Heart left ventricle (tissue), 16 donors: ENCODE data around the gene TNFRSF9. TPM values are rescaled to one million over a fixed set of nuclear protein-coding genes. Genes with fewer than 3 reads are reported as not detected.
"Not testable (repeated sequence)": the region's sequence is repeated elsewhere in the genome, so short reads cannot be mapped to it uniquely, and the experiment has no call there.

Source experiments
- ATAC-seq, 4 donors: fragments of 200-7000 bp; cut with Tn5 transposase; one replicate each; pipeline ENCODE4 v1.9.1; 2020 to 2022; ENCODE audit warnings: moderate library complexity in 4 of 4, mild to moderate bottlenecking in 3 of 4, moderate number of reproducible peaks in 1 of 4
- DNase-seq, 5 donors: peaks; one replicate each; pipeline ENCODE4 v3.0.0-alpha.2; 2020
- H3K27ac ChIP-seq, 12 donors: fragments of 200-600 bp; sonication (generic) in 4 of 12; one replicate each; pipeline versions ENCODE4 v1.5.0 to v1.8.0; 2016 to 2022; ENCODE audit warnings: mild to moderate bottlenecking in 2 of 12
- H3K27me3 ChIP-seq, 9 donors: fragments of 200-600 bp; sonication (generic) in 2 of 9; one replicate each; pipeline versions ENCODE4 v1.5.1 to v1.8.0; 2016 to 2022; ENCODE audit warnings: mild to moderate bottlenecking in 3 of 9
- H3K36me3 ChIP-seq, 9 donors: fragments of 200-600 bp; sonication (generic) in 2 of 9; one replicate each; pipeline versions ENCODE4 v1.5.0 to v1.8.0; 2018 to 2022; ENCODE audit warnings: mild to moderate bottlenecking in 2 of 9
- H3K4me1 ChIP-seq, 12 donors: fragments of 200-600 bp; sonication (generic) in 4 of 12; one replicate each; pipeline versions ENCODE4 v1.5.0 to v1.8.0; 2016 to 2022; ENCODE audit warnings: mild to moderate bottlenecking in 3 of 12
- H3K4me3 ChIP-seq, 12 donors: fragments of 200-600 bp; sonication (generic) in 4 of 12; one replicate each; pipeline versions ENCODE4 v1.5.0 to v1.8.0; 2017 to 2022; ENCODE audit warnings: mild to moderate bottlenecking in 9 of 12, moderate library complexity in 4 of 12
- H3K9me3 ChIP-seq, 12 donors: fragments of 200-600 bp; sonication (generic) in 4 of 12; one replicate each; pipeline versions ENCODE4 v1.5.0 to v1.8.0; 2016 to 2022; ENCODE audit warnings: mild to moderate bottlenecking in 1 of 12
- POLR2A ChIP-seq, 2 donors: fragments of 450-650 bp; IDR thresholded peaks; one replicate each; pipeline ENCODE4 v1.6.1; 2017; ENCODE audit warnings: antibody characterized with exemption in 2 of 2, mild to moderate bottlenecking in 2 of 2, moderate library complexity in 2 of 2
- WGBS, 4 donors: extraction: QIAGEN DNeasy Blood & Tissue Kit in 2 of 4; methylation state at CpG; one replicate each; pipeline versions ENCODE4 v1.1.5 to v1.1.7; 2013 to 2018; 5-methylcytosine and 5-hydroxymethylcytosine counted together
- intact Hi-C, 10 donors: fragments of 100-400 bp; cut with DNase I; formaldehyde crosslinking; loops; one replicate each; pipeline versions ENCODE4 v1.11.1 to v1.14.2; 2022
- polyA plus RNA-seq, 2 donors: library from polyadenylated mRNA; stranded (reverse); fragments of 200-250 nt; gene quantifications; one replicate each; pipeline ENCODE4 v1.2.3, GENCODE V29; 2013
- total RNA-seq, 9 donors: library from RNA; depleted of rRNA in 2 of 9; stranded (reverse); fragments of >200 nt in 2 of 9; fragmentation: NEBNext Ultra II Directional in 3 of 9; extraction: Animal tissue kit (Norgen Biotek cat#: 25700) in 3 of 9; gene quantifications; one replicate each; pipeline versions ENCODE4 v1.1.0 to v1.2.4, GENCODE V29; 2016 to 2023
- TF ChIP-seq, protein P1 (sequence below), 12 donors: fragments of 200-600 bp; sonication (generic) in 4 of 12; IDR thresholded peaks; one replicate each; pipeline versions ENCODE4 v1.5.0 to v1.8.0; 2018 to 2022; ENCODE audit warnings: antibody characterized with exemption in 12 of 12, mild to moderate bottlenecking in 5 of 12
- donor health status: ischemic (EF 13 %, LVEDD 7.1; RV severe dilation, severe dysfunction).
- donor health status: healthy with polysubstance abuse.
- donor health status: DM: no; HTN: yes; CAD: no.
- donor health status: DM: no; HTN: no; CAD: no.
- donor health status: ischemic (EF 25% LVEDD 6.9; RV normal size, moderate dysfunction).
- donor health status: ischemic (EF 25% LVEDD 5.7; RV mildly dilated, moderate dysfunction).
- donor health status: healthy.
- donor health status: DM: yes; HTN: yes; CAD: no.
- donor health status: ischemic (EF 35%, LVEDD 5.7; RV mildly dilated, moderate dysfunction).
- donor health status: nonischemic (EF 11% LVEDD 7.7; RV severe dilation, severe dysfunction).
- donor health status: DM: yes; HTN: yes; CAD: no.
- donor health status: PGD.
- donor health status: ischemic (EF 29% LVEDD 5.4; RV normal size, mild dysfunction).
- donor health status: nonischemic (EF 23%, LVEDD 6.1; RV moderate dilation, normal function).

Gene TNFRSF9
- total and polyA plus RNA-seq, 11 donors: 0.04 to 1.9 (median 0.36) TPM; not detected in 7

DNA sequence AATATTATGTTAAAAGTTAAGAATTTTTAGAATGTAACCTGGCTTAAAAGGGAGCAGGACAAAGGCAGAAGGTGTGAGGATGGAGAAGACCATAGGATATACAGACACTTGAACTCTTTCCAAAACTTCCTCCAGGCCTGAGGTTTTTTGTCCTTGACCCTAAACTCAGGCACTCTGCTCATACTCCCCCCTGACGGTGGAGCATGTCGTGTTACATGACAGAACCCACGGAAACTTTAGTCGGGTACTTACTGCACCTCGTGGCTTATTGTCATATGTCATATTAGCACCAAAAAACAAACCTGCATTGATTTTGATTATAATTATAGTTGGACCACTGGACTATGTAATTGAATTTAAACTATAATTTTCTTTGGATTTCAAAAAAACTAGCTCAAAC, 20.8 kb downstream of the TNFRSF9 start:
- Histone ChIP-seq H3K9me3 (no peaks in the 10 kb centered on the region), H3K27me3 (peaks cover 0 to 16% (median 0%) of the 10 kb centered on the region in 9 donors), H3K4me1 (peaks cover 0 to 3% (median 0%) of the 10 kb centered on the region in 12 donors), H3K27ac (no peak overlapping the region), H3K36me3 (no peaks in the 10 kb centered on the region), H3K4me3 (no peak overlapping the region)
- 82 to 87% (median 85%) methylated on average over 5 of the region's 5 CpGs for WGBS, 4 donors
- no peak for DNase-seq
- intact Hi-C loops: no loop called here
- no peak for TF ChIP-seq POLR2A (IDR thresholded peaks at IDR 0.05)
- TF ChIP-seq, protein P1, sequence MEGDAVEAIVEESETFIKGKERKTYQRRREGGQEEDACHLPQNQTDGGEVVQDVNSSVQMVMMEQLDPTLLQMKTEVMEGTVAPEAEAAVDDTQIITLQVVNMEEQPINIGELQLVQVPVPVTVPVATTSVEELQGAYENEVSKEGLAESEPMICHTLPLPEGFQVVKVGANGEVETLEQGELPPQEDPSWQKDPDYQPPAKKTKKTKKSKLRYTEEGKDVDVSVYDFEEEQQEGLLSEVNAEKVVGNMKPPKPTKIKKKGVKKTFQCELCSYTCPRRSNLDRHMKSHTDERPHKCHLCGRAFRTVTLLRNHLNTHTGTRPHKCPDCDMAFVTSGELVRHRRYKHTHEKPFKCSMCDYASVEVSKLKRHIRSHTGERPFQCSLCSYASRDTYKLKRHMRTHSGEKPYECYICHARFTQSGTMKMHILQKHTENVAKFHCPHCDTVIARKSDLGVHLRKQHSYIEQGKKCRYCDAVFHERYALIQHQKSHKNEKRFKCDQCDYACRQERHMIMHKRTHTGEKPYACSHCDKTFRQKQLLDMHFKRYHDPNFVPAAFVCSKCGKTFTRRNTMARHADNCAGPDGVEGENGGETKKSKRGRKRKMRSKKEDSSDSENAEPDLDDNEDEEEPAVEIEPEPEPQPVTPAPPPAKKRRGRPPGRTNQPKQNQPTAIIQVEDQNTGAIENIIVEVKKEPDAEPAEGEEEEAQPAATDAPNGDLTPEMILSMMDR (IDR thresholded peaks at IDR 0.05): no peak
- ATAC-seq: no peak

DNA sequence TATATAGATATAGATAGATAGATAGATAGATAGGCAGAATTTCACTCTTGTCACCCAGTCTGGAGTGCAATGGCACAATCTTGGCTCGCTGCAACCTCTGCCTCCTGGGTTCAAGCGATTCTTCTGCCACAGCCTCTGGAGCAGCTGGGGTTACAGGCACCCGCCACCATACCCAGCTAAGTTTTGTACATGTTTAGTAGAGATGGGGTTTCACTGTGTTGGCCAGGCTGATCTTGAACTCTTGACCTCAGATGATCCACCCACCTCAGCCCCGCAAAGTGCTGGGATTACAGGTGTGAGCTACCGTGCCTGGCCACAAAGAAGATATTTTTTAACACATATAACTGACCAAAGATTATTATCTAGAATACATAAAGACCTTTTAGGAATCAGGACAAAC, 22.7 kb downstream of the TNFRSF9 start:
- 86 to 89% (median 89%) methylated on average over 5 of the region's 5 CpGs for WGBS, 4 donors
- not testable (repeated sequence) for H3K4me3 ChIP-seq, ATAC-seq

DNA sequence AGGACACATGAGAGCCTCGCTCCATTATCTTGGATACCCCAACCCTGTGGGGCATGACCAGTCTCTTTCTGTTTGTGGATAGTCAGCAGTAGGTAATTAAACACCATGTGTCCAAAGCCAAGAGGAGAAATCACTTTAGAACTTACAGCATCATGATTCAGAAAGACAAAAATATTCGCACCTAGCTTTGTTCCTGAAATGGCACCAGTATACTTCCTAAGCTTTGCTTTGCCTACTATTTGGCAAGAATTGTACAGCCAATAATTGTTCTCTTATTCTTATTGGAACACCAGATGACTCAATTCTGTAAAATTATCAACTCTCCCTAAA, 24.2 kb downstream of the TNFRSF9 start:
- Histone ChIP-seq H3K4me3 (no peak overlapping the region), H3K9me3 (no peaks in the 10 kb centered on the region), H3K36me3 (no peaks in the 10 kb centered on the region), H3K4me1 (peaks cover 0 to 5% (median 0%) of the 10 kb centered on the region in 12 donors), H3K27me3 (peaks cover 0 to 32% (median 0%) of the 10 kb centered on the region in 9 donors), H3K27ac (no peak overlapping the region)
- intact Hi-C loops: no loop called here
- ATAC-seq (no peak), DNase-seq (no peak)
- no peak for TF ChIP-seq POLR2A (IDR thresholded peaks at IDR 0.05)
- TF ChIP-seq, protein P1 (IDR thresholded peaks at IDR 0.05): no peak
- 68 to 88% (median 76%) methylated on average over 2 of the region's 2 CpGs for WGBS, 4 donors

More for the DNA sequence above, 22.7 kb downstream of the TNFRSF9 start:
- H3K27me3 ChIP-seq: peaks cover 0 to 25% (median 0%) of the 10 kb centered on the region in 9 donors
- DNase-seq, H3K27ac ChIP-seq, H3K4me1 ChIP-seq, intact Hi-C loops, H3K9me3 ChIP-seq, H3K36me3 ChIP-seq: not testable (repeated sequence)

DNA sequence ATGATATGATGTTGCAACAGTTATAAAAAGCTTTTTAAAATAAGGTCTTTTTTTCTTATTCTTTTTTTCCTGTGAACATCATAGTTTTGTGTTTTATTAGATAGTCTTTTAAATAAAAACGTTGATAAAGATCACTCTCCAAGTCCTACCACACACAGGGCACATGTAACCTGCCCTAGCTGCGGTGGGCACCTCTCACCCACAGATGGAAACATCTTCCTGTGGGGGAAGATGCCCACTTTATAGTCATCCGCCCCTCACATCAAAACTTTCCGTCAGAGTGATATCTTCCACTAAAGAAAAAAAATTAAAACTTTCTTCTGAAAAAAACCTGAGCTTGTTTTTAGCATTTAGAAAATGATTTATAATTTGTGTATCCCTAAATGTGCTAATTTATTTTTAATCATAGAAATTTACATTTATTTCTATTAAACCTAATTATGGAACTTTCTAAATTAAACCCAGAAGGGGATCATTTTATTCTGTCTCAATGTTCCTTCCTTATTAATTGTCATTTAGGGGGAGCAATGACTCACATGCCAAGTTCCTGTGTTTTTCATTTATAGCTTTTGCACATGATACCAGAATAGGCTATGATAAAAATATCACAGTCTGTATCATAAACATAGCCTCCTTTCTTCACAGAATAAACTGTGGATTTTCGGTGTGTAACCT, 24.7 kb downstream of the TNFRSF9 start:
- ATAC-seq: no peak
- no peaks in the 10 kb centered on the region for H3K36me3 ChIP-seq
- WGBS, 4 donors: 61 to 71% (median 64%) methylated on average over 5 of the region's 5 CpGs
- no peaks in the 10 kb centered on the region for H3K9me3 ChIP-seq
- H3K27me3 ChIP-seq: peaks cover 0 to 32% (median 0%) of the 10 kb centered on the region in 9 donors
- intact Hi-C loops: no loop called here
- no peak for DNase-seq
- H3K27ac ChIP-seq: no peak overlapping the region
- TF ChIP-seq POLR2A (IDR thresholded peaks at IDR 0.05): no peak
- TF ChIP-seq, protein P1 (IDR thresholded peaks at IDR 0.05): no peak
- peaks cover 0 to 5% (median 0%) of the 10 kb centered on the region in 12 donors for H3K4me1 ChIP-seq
- no peak overlapping the region for H3K4me3 ChIP-seq
